ENCODE measurements around the gene TMPRSS12.
"Not testable (repeated sequence)": the region's sequence is repeated elsewhere in the genome, so short reads cannot be mapped to it uniquely, and the experiment has no call there.

TMPRSS12 gene, protein sequence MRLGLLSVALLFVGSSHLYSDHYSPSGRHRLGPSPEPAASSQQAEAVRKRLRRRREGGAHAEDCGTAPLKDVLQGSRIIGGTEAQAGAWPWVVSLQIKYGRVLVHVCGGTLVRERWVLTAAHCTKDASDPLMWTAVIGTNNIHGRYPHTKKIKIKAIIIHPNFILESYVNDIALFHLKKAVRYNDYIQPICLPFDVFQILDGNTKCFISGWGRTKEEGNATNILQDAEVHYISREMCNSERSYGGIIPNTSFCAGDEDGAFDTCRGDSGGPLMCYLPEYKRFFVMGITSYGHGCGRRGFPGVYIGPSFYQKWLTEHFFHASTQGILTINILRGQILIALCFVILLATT

DNA sequence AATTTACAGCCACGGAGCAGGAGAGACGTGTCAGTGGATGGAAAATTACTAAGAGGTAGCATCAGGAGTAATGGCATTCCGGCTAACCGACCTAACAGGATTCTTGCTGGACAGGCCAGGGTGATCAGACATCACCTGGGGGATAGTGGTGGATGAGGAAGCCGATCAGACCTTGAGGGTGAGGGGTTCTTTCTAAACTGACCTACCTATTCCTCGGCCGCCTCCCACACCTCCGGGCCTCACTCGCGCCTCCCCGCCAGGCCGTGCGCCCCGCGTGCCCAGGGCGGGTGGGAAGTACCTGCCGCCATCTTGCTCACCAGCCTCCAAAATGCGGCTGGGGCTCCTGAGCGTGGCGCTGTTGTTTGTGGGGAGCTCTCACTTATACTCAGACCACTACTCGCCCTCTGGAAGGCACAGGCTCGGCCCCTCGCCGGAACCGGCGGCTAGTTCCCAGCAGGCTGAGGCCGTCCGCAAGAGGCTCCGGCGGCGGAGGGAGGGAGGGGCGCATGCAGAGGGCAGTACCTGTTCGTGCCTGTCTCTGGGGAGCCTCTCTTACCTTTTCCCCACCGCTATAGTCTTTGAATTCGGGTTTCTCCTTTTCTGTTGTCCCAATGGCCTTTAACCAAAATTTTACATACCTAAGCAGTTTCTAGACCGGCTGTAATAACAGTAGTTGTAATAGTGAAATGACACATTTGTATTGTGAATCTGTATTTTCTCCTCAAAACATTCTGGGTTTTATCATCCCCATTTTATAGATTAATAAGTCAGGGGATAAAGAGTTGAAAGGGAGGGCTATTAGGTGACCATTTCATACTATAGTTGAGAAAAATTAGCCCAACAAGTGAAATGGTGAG, at the start of gene TMPRSS12:
Gene TMPRSS12, plus strand, starts transcription at position 290 of the 857 bp plus-strand sequence. Its CDS starts 39 bp downstream, at position 329.
- DNase-seq = no peak

- no peak for DNase-seq
These were observed 42.8 kb upstream of the TMPRSS12 start for GRCh38 chr12:50799908-50800307.

- DNase-seq = no peak
These were observed 39.4 kb upstream of the TMPRSS12 start for GRCh38 chr12:50803230-50803875.

GRCh38 chr12:50806176-50806575, 36.5 kb upstream of the TMPRSS12 start:
- no peak for DNase-seq

DNA sequence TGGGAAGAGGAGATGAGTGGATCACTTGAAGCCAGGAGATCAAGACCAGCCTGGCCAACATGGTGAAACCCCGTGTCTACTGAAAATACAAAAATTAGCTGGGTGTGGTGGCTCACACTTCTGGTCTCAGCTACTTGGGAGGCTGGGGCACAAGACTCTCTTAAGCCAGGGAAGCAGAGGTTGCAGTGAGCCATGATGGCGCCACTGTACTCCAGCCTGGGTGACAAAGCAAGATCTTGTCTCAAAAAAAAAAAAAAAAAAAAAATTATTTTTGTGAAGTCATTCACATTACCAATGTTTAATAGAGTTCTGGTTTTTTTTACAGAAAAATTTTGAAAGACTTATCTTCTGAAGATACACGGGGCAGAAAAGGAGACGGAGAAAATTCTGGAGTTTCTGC, 33.6 kb upstream of the TMPRSS12 start:
- DNase-seq = peak; percentile 50

- DNase-seq = not testable (repeated sequence)
These were observed 27.8 kb upstream of the TMPRSS12 start for GRCh38 chr12:50814921-50815320.

DNA sequence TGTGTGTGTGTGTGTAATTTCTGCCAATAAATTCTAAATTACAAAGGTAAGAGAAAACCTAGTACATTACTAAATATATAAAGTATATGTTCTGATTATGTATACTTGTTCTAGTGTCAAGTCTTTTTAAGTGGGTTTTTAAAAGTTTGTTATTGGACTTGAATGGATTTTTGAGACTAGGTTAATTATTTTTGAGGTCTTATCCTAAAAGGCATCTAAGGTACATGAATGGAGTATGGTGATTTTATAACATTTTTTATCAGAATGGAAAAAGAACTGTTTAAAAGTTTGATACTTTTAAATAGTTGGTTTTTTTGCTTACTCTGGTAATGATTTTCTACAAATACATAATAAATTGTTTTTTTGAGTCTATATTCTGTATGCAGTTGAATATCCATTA, 22.5 kb upstream of the TMPRSS12 start:
- no peak for DNase-seq

DNA sequence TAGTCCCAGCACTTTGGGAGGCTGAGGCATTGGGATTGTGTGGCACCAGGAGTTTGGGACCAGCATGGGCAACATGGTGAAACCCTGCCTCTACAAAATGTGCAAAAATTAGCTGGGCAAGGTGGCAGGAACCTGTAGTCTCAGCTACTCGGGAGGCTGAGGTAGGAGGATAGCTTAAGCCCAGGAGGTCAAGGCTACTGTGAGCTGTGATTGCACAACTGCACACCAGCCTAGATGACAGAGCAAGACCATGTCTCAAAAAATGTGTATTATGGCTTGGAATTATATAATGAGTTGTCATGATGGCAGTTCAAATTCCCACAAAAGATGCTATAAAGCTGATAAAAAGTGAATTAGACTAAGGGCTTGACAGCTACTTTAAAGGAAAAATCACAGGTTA, 20.6 kb upstream of the TMPRSS12 start:
- no peak for DNase-seq

GRCh38 chr12:50823724-50824123, 19.0 kb upstream of the TMPRSS12 start:
- DNase-seq = not testable (repeated sequence)

DNA sequence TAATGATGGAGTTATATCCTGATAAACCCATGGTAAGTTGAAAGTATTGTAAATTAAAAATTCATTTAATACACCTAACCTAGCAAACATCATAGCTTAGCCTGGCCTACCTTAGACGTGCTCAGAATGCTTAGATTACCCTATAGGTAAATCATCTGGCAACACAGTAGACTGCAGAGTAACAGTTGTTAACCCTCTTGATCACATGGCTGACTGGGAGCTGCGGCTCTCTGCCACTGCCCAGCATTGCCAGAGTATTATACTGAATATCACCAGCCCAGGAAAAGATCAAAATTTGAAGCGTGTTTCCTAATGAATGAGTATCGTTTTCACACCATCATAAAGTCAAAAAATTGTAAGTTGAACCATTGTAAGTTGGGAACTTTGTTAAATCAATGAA, 17.8 kb upstream of the TMPRSS12 start:
- DNase-seq = no peak

DNA sequence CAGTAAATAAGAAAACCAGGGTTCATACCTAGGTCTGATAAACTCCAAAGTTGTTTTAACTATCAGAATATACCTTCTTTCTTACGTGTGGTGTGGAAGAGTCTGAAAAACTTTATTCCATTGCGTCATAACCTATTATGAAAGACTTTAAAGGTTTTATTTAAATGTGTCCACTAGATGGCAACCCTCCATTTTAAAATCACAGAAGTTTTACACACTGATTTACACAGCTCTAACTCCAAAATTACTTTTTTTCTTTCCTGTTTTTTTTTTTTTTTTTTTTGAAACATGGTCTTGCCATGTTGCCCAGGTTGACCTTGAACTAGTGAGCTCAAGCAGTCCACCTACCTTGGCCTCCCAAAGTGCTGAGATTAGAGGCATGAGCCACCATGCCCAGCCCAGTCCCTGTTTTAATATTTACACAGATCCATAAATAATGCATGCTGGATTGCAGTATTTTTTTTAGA, 17.3 kb upstream of the TMPRSS12 start:
- DNase-seq = peak; percentile 76

- DNase-seq = no peak
These were observed 14.6 kb upstream of the TMPRSS12 start for GRCh38 chr12:50828121-50828520.

DNA sequence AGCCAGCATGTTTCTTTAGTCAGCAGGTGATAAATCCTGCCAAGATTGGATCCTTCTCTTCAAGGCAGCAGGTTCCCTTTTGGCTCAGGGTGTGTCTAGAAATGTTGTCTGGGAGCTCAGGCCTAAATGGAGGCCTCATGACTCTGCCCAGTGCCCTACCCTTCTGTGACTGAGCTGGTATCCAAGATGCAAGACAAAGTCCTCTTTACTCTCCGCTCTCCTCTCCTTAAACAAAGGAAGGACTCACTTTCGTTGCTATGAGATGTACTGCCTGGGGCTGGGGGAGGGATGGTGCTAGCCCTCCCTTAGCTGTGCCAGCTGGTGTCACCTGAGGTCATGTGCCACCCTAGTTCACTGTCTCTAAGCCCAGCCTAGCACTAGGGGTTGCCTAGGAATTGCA, 13.8 kb upstream of the TMPRSS12 start:
- no peak for DNase-seq

DNA sequence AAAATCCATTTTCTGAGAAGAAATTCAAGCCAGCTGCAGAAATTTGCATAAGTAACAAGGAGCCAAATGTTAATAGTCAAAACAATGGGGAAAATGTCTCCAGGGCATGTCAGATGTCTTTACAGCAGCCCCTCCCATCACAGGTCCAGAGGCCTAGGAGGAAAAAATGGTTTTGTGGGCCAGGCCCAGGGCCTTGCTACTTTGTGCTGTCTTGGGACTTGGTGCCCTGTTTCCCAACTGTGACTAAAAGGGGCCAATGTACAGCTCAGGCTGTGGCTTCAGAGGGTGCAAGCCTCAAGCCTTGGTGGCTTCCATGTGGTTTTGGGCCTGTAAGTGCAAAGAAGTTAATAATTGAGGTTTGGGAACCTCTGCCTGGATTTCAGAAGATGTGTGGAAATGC, 8.9 kb upstream of the TMPRSS12 start:
- DNase-seq = not testable (repeated sequence)

DNA sequence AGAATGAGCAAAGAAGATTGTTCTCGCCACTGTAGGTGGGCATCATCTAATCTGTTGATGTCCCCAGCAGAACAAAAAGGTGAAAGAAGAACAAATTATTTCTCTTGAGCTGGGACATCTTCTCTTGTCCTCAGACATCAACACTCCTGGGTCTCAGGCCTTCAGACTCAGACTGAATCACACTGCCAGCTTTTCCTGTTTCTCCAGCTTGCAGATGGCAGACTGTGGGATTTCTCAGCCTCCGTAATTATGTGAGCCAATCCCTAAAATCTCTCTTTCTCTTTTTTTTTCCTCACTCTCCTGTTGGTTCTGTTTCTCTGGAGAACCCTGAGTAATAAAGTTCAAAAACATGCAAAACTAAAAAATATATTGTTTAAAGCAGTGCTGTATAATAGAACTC, 3.7 kb upstream of the TMPRSS12 start:
- DNase-seq = no peak

DNA sequence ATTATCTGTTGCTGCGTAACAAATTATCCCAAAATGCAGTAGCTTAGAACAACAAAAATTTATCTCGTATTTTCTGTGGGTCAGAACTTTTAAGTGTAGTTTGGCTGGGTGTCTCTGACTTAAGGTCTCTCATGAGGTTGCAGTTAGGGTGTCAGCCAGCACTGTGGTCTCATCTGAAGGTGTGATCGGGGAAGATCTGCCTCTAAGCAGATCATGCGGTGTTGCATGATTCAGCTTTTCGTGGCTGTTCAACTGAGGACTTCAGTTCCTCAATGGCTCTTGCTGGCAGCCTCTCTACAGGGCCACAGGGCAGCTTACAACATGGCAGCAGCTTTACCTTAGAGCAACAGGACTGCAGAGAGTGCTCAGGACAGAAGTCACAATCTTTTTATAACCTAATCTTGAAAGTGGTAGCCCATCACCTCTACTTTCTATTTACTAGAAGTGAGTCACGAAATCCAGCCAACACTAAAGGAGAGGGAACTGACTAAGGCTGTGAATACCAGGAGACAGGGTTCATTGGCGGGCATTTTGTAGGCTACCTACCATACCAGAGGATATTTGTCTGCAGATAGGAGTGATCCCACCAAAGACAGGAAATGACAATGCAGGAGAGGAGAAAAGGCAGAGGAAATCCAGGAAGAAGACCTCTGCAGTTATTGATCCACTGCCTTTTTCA, 1.8 kb upstream of the TMPRSS12 start:
- peak; percentile 27 for DNase-seq

GRCh38 chr12:50841716-50842531, 802 bp upstream of the TMPRSS12 start:
- peak; percentile 82 for DNase-seq

DNA sequence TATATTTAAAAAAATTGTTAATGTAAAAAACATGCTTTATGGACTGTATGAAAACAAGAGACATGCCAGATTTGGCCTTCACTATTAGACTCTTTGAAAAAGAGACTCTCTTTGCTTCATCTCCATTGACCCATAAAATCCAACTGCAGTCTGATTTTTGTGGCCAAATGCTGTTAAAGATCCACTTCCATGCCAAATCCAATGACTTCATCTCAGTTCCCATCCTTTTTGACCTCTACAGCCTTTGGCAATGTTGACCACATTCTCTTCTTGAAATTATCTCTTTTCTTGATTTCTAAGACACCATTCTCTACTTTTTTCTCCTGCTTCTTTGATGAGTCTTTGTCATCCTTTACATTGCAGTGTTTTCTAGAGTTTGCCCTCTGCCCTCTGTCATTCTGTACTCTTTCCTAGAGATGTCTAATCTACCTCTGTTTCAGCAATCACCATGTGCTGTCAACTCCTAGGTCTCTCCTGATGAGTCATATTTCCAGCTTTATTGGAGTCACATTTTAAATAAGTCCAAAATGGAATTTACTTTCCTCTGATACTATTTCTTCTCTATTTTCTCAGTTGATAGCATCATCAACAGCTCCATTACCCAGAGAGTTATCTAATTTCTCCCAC, 2.4 kb downstream of the TMPRSS12 start:
- no peak for DNase-seq

GRCh38 chr12:50848963-50849362, 6.2 kb downstream of the TMPRSS12 start:
- DNase-seq = no peak

GRCh38 chr12:50855218-50855617, 12.5 kb downstream of the TMPRSS12 start:
- DNase-seq = not testable (repeated sequence)

- DNase-seq = not testable (repeated sequence)
These were observed 13.0 kb downstream of the TMPRSS12 start for GRCh38 chr12:50855679-50856078.
